GM23338 (cell line): ENCODE results near the gene PRSS50.

Experiments used
- CREB1 ChIP-seq: fragments of 250-450 bp; sonication (Bioruptor Pico); IDR thresholded peaks from 2 replicates; pipeline ENCODE4 v1.5.0; 2020; ENCODE audit warnings: low read depth, mild to moderate bottlenecking, moderate library complexity
- EZH2 ChIP-seq: fragments of 200-600 bp; sonication (generic); IDR thresholded peaks from one replicate; pipeline ENCODE4 v1.8.0; 2017; ENCODE audit warnings: antibody characterized with exemption, mild to moderate bottlenecking, low read depth; ENCODE audit not compliant: unreplicated experiment
- EZH2phosphoT487 ChIP-seq: fragments of 200-600 bp; sonication (generic); IDR thresholded peaks from one replicate; pipeline ENCODE4 v1.8.1; 2018; ENCODE audit warnings: antibody characterized with exemption; ENCODE audit not compliant: unreplicated experiment
- NANOG ChIP-seq: IDR thresholded peaks from 2 replicates; pipeline ENCODE4 v1.6.1; 2016; ENCODE audit warnings: antibody characterized with exemption, borderline replicate concordance
- POLR2AphosphoS5 ChIP-seq: IDR thresholded peaks from 2 replicates; pipeline ENCODE4 v1.6.1; 2016; ENCODE audit warnings: antibody characterized with exemption, low read depth
- ZNF331 ChIP-seq: fragments of 250-450 bp; sonication (Bioruptor Pico); IDR thresholded peaks from 2 replicates; pipeline ENCODE4 v1.5.0; 2020; ENCODE audit warnings: low read depth, mild to moderate bottlenecking, moderate library complexity
- TF ChIP-seq, protein P1 (sequence below), 2 experiments: fragments of 200-600 bp in 1 of 2; sonication (generic) in 1 of 2; conservative IDR thresholded peaks; 2 replicates each; pipeline versions ENCODE4 v1.5.1 to v1.6.1; 2016 to 2017; ENCODE audit warnings: antibody characterized with exemption in 2 of 2, low read depth in 2 of 2, mild to moderate bottlenecking in 2 of 2, moderate library complexity in 1 of 2
- TF ChIP-seq, protein P2 (sequence below): IDR thresholded peaks from one replicate; pipeline ENCODE4 v1.6.1; 2018; ENCODE audit warnings: antibody characterized with exemption; ENCODE audit not compliant: unreplicated experiment
- TF ChIP-seq, protein P3 (sequence below): fragments of 250-450 bp; sonication (Bioruptor Pico); IDR thresholded peaks from 2 replicates; pipeline ENCODE4 v1.5.0; 2020; ENCODE audit warnings: mild to moderate bottlenecking, moderate library complexity

DNA sequence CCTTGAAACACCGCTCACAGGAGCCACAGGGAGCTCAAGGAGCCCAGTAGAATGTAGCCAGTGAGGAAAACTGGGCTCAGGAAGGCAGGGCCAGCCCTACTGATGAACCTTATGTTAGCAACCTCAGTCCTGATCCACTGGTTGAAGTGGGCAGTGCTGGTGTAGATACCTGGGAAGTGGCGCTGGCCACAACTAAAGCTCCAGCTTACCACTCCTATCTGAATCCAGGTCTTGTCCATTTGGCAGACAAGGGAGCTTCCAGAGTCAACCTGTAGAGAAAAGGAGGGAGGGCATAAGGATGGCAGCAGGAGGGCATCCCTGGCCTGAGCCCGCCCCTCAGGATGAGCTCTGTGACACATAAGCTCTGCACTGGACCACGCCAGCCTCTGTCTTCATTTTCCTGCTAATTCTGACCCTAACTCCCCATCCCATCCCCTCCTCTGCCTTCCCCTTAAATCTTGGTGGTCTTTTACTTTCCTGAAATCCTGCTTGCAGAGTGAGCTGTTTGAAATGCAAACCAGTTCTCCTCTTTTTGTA, 2.1 kb upstream of the PRSS50 start:
- TF ChIP-seq, protein P1, sequence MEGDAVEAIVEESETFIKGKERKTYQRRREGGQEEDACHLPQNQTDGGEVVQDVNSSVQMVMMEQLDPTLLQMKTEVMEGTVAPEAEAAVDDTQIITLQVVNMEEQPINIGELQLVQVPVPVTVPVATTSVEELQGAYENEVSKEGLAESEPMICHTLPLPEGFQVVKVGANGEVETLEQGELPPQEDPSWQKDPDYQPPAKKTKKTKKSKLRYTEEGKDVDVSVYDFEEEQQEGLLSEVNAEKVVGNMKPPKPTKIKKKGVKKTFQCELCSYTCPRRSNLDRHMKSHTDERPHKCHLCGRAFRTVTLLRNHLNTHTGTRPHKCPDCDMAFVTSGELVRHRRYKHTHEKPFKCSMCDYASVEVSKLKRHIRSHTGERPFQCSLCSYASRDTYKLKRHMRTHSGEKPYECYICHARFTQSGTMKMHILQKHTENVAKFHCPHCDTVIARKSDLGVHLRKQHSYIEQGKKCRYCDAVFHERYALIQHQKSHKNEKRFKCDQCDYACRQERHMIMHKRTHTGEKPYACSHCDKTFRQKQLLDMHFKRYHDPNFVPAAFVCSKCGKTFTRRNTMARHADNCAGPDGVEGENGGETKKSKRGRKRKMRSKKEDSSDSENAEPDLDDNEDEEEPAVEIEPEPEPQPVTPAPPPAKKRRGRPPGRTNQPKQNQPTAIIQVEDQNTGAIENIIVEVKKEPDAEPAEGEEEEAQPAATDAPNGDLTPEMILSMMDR (conservative IDR thresholded peaks at IDR 0.05; ENCODE audit: low read depth in 2 of 2) = no peak
- TF ChIP-seq, protein P2, sequence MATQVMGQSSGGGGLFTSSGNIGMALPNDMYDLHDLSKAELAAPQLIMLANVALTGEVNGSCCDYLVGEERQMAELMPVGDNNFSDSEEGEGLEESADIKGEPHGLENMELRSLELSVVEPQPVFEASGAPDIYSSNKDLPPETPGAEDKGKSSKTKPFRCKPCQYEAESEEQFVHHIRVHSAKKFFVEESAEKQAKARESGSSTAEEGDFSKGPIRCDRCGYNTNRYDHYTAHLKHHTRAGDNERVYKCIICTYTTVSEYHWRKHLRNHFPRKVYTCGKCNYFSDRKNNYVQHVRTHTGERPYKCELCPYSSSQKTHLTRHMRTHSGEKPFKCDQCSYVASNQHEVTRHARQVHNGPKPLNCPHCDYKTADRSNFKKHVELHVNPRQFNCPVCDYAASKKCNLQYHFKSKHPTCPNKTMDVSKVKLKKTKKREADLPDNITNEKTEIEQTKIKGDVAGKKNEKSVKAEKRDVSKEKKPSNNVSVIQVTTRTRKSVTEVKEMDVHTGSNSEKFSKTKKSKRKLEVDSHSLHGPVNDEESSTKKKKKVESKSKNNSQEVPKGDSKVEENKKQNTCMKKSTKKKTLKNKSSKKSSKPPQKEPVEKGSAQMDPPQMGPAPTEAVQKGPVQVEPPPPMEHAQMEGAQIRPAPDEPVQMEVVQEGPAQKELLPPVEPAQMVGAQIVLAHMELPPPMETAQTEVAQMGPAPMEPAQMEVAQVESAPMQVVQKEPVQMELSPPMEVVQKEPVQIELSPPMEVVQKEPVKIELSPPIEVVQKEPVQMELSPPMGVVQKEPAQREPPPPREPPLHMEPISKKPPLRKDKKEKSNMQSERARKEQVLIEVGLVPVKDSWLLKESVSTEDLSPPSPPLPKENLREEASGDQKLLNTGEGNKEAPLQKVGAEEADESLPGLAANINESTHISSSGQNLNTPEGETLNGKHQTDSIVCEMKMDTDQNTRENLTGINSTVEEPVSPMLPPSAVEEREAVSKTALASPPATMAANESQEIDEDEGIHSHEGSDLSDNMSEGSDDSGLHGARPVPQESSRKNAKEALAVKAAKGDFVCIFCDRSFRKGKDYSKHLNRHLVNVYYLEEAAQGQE = no peak
- TF ChIP-seq, protein P3, sequence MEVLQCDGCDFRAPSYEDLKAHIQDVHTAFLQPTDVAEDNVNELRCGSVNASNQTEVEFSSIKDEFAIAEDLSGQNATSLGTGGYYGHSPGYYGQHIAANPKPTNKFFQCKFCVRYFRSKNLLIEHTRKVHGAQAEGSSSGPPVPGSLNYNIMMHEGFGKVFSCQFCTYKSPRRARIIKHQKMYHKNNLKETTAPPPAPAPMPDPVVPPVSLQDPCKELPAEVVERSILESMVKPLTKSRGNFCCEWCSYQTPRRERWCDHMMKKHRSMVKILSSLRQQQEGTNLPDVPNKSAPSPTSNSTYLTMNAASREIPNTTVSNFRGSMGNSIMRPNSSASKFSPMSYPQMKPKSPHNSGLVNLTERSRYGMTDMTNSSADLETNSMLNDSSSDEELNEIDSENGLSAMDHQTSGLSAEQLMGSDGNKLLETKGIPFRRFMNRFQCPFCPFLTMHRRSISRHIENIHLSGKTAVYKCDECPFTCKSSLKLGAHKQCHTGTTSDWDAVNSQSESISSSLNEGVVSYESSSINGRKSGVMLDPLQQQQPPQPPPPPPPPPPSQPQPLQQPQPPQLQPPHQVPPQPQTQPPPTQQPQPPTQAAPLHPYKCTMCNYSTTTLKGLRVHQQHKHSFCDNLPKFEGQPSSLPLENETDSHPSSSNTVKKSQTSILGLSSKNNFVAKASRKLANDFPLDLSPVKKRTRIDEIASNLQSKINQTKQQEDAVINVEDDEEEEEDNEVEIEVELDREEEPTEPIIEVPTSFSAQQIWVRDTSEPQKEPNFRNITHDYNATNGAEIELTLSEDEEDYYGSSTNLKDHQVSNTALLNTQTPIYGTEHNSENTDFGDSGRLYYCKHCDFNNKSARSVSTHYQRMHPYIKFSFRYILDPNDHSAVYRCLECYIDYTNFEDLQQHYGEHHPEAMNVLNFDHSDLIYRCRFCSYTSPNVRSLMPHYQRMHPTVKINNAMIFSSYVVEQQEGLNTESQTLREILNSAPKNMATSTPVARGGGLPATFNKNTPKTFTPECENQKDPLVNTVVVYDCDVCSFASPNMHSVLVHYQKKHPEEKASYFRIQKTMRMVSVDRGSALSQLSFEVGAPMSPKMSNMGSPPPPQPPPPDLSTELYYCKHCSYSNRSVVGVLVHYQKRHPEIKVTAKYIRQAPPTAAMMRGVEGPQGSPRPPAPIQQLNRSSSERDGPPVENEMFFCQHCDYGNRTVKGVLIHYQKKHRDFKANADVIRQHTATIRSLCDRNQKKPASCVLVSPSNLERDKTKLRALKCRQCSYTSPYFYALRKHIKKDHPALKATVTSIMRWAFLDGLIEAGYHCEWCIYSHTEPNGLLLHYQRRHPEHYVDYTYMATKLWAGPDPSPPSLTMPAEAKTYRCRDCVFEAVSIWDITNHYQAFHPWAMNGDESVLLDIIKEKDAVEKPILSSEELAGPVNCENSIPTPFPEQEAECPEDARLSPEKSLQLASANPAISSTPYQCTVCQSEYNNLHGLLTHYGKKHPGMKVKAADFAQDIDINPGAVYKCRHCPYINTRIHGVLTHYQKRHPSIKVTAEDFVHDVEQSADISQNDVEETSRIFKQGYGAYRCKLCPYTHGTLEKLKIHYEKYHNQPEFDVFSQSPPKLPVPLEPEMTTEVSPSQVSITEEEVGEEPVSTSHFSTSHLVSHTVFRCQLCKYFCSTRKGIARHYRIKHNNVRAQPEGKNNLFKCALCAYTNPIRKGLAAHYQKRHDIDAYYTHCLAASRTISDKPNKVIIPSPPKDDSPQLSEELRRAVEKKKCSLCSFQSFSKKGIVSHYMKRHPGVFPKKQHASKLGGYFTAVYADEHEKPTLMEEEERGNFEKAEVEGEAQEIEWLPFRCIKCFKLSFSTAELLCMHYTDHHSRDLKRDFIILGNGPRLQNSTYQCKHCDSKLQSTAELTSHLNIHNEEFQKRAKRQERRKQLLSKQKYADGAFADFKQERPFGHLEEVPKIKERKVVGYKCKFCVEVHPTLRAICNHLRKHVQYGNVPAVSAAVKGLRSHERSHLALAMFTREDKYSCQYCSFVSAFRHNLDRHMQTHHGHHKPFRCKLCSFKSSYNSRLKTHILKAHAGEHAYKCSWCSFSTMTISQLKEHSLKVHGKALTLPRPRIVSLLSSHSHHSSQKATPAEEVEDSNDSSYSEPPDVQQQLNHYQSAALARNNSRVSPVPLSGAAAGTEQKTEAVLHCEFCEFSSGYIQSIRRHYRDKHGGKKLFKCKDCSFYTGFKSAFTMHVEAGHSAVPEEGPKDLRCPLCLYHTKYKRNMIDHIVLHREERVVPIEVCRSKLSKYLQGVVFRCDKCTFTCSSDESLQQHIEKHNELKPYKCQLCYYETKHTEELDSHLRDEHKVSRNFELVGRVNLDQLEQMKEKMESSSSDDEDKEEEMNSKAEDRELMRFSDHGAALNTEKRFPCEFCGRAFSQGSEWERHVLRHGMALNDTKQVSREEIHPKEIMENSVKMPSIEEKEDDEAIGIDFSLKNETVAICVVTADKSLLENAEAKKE (CRISPR knock-in tag) = no peak
- TF ChIP-seq POLR2AphosphoS5 (no peak), NANOG (no peak), EZH2 (no peak), EZH2phosphoT487 (no peak), ZNF331 (no peak), CREB1 (CRISPR knock-in tag) (no peak)
